A204.1 (cell line): Measurements from ENCODE around the gene CCDC24.
A peak's percentile ranks its signal among the peaks of the same experiment; 100 is the strongest.

Experiments used
- FAIRE-seq: peaks from 2 replicates; lab custom pipeline; 2012; peaks lifted over from hg19 to GRCh38; lab: Jason Lieb, UNC

CCDC24 gene

DNA sequence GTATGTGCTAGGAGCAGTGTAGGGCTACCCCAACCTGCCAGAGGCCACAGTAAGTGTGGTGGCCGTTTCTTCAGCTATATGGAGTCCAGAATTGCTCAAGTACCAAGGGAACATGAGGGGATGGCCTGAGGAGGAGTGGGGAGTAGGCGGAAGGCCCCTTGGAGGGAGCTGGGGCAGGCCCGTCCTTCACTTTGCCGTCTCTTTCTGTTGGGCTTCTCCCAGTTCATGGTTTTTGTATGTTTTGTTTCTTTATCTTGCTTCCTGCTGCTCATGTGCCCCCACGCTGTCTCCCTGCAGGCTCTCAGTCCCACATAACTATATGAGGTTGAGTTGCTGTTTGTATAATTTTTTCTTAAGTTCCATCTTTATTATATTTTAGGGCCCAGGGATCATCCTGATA lies 27.5 kb upstream of the CCDC24 start:
- no peak for FAIRE-seq

GRCh38 chr1:43965316-43965715 lies 26.1 kb upstream of the CCDC24 start:
- FAIRE-seq, result no peak

DNA sequence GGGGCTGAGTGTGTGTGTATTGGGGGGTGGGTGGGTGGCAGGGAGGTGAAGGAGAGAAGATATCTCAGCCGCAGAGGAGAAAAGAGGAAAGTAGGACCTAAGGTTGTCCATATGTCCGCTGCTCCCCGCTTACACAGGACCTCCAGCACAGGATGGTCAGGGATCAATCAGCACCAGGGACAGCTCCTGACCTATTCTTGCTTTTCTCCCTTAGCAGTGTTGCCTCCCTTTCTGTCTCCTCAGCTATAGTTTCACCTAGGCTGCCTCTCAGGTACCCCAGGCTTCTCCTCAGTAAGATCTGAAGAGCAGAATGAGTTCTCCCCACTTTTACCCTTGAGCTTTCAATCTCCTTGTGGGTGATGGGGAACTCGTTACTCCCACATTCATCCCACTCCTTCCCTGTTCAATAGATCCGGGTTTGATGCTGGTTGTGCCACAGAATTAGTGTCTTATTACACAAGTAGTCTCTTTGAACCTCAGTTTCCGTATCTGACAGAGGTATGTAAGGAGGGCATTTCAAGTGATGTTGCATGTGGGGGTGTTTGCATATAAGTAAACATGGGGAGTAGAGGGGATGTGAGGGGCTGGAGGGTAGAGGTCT lies 23.0 kb upstream of the CCDC24 start:
- FAIRE-seq, result no peak

DNA sequence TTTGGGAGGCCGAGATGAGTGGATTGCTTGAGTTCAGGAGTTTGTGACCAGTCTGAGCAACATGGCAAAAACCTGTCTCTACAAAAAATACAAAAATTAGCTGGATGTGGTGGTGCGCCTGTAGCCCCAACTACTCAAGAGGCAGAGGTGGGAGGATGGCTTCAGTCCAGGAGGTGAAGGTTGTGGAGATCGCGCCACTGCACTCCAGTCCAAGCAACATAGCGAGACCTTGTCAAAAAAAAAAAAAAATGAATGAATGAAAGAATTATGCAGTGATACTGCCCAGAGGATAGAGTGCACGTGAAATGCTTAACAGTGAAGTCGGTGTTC lies 22.0 kb upstream of the CCDC24 start:
- FAIRE-seq, result no peak

GRCh38 chr1:43969746-43970466 lies 21.5 kb upstream of the CCDC24 start, which contains the start of gene DPH2:
Gene DPH2 (plus strand): TSS chr1:43970010. CDS start chr1:43970176, 166 bp downstream.
- FAIRE-seq, result peak; percentile 97

DNA sequence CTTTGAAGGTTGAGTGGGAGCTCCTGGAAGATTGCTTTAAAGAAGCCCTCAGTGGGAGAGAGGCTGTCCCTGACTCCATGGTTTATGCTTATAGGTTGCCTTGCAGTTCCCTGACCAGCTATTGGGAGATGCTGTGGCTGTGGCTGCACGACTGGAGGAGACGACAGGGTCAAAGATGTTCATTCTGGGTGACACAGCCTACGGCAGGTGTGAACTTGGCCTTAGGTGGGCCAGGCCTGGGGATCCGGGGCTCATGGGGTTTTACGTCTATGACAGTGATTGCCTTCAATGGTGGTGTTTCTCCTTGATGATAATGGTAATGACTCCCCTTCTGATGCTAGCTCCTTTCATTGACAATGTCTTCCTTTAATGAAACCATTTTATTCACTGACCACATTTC lies 20.9 kb upstream of the CCDC24 start:
- no peak for FAIRE-seq

- FAIRE-seq, result no peak
These were observed 20.5 kb upstream of the CCDC24 start for GRCh38 chr1:43970911-43971310.

- FAIRE-seq, result no peak
These were observed 19.9 kb upstream of the CCDC24 start for GRCh38 chr1:43971336-43971980.

- FAIRE-seq, result no peak
These were observed 17.4 kb upstream of the CCDC24 start for GRCh38 chr1:43973981-43974442.

GRCh38 chr1:43974443-43975248 lies 16.8 kb upstream of the CCDC24 start, which contains the start of gene ATP6V0B:
Gene ATP6V0B (plus strand): TSS chr1:43974960. CDS start chr1:43975041, 81 bp downstream.
- no peak for FAIRE-seq

GRCh38 chr1:43975249-43975961 lies 16.0 kb upstream of the CCDC24 start:
- no peak for FAIRE-seq

DNA sequence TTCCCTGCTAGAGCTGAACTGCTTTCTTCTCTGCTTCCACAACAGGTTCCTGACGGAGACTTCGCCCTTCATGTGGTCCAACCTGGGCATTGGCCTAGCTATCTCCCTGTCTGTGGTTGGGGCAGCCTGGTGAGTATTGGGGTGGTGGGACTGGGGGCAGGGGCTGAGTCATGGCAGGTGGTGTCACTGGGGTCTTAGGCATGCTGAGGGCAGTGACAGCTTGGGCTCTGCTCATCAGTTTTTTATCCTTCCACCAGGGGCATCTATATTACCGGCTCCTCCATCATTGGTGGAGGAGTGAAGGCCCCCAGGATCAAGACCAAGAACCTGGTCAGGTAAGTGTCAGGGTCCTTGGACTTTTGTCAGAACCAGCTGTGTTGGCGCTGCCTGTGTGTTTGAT lies 15.4 kb upstream of the CCDC24 start:
- no peak for FAIRE-seq

GRCh38 chr1:43976890-43977289 lies 14.5 kb upstream of the CCDC24 start:
- no peak for FAIRE-seq

GRCh38 chr1:43977376-43978263 lies 13.8 kb upstream of the CCDC24 start:
- no peak for FAIRE-seq

GRCh38 chr1:43978264-43978550 lies 13.2 kb upstream of the CCDC24 start:
- FAIRE-seq, result no peak

DNA sequence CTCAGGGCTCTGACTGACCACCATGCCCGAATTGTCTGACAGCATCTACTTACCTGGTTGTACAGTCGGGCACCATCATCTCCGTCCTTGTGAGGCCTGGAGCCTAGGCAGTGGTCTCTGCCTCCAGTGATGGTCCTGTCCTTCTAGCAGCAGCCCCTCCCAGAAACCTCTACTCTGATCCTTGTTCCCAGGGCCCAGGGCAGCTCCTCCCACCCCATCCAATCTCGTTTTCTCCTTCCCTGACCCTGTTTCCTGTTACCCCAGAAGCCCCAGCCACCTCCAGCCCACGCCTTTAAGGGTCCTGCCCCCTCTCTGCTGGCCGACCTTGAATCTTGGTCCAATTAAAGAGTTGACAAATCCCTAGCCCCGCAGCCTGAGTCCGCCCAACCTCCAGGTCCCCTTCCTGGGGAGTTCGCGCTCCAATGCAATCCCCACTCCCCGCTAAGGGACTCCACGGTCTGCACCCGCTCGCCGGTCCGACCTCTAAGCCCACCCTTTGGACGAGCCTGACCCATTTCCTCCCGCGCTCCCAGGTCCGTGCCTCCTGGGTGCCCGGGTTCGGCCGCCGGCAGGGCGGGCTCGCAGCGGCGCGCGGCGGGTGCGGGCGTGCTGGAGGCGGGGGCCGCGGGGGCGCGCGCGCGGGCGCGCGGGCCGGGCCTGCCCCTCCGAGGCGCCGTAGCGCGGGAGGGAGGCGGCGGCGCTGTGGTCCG lies 12.7 kb upstream of the CCDC24 start, which contains the start of gene B4GALT2:
Gene B4GALT2 (plus strand): TSS at position 660 of the 710 bp plus-strand sequence. CDS start 1,951 bp downstream, outside the sequence.
- no peak for FAIRE-seq

GRCh38 chr1:43979261-43979527 lies 12.2 kb upstream of the CCDC24 start:
- FAIRE-seq, result no peak

DNA sequence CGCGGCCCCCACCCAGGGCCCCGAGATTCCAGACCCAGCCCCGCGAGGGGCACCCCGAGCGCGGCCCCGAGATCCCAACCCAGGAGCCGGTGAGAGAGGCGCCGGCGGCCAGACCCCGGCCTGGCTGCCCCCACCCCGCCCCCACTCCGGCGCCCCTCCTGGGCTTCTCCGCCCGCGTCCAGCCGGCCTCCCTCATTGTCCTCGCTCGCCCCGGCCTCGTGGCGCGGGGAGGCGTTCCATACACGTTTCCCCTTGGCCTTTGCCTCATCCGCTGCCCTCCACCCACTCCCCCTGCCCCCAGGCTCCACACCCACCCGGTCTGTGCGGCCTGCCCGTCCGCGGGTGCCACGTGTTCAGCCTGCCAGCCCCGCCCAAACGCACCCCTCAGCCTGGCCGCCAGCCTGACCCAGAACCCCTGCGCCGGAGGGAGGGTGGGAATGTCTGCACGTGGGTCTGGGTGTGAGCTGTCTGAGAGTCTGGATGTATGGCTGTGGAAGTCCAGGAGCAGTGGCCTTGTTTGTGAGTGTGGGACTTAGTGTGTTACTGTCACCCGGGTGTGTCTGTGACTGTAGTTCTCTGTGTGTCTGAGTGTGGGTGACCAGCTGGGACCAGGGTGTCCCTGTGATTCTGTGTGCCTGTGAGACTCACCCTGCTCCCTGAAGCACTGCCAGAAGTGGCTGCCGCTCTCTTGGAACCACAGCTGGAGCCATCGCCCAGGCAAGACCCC lies 11.7 kb upstream of the CCDC24 start:
- FAIRE-seq, result no peak

DNA sequence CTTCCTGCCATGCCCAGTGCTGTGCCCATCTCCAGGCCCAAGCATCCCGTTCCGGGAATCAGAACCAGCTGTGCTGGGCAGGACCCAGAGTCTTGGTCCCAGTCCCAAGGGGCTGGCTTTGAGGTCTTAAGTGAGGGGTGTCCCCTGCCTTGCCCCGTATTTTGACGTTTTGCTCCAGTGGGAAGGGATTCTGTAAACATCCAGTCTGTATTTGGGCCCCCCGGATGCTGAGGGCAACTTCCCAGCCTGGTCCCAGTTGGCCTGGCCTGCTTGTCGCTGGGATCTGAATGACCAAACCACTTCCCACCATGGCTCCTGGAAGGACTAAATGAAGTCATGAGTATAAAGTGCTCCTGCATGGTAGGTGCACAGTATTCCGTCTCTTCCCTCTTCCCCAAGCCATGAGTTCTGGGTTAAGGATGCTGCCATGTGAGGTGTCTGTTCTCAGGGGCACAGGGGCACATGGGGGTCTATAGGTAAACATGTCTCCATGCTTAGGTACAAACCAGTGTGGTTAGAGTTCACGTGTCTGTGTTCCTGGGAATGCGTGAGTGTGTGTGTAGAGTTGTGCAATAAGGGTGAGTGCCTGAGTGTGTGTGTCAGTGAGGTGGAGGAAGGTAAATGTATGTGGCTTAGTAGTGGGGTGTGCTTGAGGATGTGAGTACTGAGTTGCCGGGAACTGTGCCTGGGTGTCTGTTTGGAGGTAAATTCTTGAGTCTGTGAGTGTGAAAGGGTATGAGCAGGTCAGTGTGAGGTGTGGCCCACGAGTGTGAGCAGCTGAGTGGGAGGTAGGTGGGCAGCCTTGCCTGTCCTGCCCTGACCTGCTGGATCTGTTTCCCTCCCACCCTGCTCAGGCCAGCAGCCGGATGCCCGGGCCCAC lies 10.9 kb upstream of the CCDC24 start:
- no peak for FAIRE-seq
